ENCODE measurements around the gene LRP2.

DNA sequence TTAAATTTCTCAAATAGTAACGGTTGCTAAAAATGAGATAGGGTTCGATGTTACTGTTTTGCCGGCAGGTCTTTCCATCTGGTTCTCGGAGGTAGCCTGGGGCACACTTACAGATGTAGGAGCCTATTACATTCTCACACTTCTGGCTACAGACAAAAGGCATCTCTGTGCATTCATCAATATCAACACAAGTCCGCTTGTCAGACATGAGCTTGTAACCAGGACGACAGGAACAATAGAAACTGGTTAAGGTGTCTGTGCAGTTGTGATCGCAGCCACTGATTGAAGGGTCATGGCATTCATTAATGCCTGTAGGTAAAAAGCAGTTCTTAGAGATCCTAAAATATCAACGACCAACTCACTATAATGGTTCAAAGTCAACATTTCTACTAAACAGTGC lies 176.6 kb downstream of the LRP2 start:
- TF ChIP-seq CTCF (IDR thresholded peaks at IDR 0.05; ENCODE audit: low read depth, low read length, missing input control) = no peak
- TF ChIP-seq RAD21 (IDR thresholded peaks at IDR 0.05) = no peak
- no peak for TF ChIP-seq FOXA2 (IDR thresholded peaks at IDR 0.05)
- TF ChIP-seq YY1 (IDR thresholded peaks at IDR 0.05) = no peak

Data from liver (tissue), 3 donors.